Fibroblast of gingiva (primary cell): ENCODE measurements around the gene SNF8.

Experiments
- DNase-seq: peaks from one replicate; pipeline ENCODE4 v3.0.0-alpha.2; 2011; ENCODE audit warnings: low read depth

SNF8 gene

GRCh38 chr17:48928876-48929811 lies 15.5 kb downstream of the SNF8 start:
- peak; percentile 18 for DNase-seq

DNA sequence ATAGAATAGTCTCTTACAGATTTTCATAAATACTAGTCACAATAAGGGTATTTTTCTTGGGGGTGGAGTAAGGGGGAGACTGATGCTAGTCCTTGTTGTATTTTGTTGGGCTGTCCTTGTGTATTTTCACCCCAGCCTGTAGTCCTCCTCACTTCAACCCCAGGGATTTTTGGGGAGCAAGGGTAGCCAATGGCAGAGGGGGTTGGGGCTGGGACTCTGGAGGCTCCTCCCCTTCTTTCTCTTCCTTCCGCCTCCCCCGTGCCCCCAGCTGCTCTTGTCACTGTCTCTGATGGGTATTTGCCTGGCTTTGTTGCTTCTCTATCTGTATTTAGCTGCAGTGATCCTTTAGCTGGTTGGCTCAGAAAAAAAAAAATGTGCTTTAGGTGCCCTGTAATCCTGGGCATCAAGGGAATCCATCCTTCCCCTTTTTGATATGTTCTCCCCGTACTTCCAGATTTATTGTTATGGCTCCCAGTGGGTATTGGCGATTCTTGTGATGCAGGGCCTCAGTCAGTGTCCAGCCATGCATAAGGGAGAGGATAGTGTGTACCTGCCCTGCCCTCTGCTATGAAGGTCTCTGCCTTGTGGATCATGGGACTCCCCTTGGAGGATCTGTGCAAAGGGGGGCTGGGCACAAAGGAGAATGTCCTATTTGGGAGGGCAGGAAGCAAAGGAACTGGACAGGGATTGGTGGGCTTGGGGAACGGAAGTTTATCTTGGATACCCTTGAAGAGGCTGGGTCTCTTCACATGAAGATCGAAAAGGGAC lies 16.5 kb downstream of the SNF8 start:
- no peak for DNase-seq

DNA sequence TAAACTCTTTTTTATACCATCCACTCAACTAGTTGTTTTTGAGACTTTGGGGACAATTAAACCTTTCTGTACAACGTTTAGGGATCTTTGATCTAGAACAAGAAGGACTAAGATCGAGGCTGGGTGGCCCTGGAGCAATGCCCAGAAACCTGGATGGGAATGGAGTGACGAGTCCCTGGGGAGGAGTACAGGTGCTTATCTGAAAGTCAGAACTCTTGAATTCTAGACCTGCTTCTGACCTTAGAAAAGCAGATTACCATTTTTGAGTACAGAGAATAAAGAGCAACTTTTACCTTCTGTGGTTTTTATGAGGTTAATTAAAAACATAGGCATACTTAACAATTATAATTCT lies 18.7 kb downstream of the SNF8 start:
- no peak for DNase-seq

DNA sequence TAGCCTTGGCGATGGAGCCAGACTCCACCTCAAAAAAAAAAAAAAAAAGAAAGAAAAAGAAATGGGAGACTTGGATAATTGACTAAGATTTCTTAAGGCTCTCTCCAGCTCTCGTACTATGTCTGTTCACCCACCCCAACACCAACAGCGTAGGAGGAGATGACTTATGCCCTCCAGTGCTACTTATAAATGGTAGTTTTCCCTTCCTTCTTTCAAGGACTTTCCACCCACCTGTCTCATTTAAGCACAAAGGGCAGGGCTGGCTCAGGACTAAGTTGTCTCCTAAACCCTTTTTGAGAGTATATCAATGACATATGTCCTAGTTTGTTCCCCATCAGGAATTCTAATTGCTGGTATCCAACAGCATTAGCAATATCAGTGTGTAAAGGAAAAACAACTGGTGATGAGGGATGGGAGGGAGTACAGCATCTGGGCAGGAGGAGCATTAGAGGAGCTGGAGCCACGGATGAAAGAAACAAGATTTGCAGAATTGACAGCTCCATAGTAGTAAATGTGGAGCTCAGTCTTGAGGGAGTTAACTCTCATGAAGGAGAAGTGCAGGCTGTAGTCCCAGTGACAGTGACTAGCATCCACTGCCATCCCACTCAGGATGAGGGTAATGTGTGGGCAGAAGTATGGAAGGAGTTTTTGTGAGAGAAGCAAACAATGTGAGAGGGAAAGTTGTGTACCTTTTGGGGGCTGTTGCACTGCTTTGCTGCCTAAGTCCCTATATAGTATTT lies 19.2 kb downstream of the SNF8 start:
- DNase-seq: no peak

DNA sequence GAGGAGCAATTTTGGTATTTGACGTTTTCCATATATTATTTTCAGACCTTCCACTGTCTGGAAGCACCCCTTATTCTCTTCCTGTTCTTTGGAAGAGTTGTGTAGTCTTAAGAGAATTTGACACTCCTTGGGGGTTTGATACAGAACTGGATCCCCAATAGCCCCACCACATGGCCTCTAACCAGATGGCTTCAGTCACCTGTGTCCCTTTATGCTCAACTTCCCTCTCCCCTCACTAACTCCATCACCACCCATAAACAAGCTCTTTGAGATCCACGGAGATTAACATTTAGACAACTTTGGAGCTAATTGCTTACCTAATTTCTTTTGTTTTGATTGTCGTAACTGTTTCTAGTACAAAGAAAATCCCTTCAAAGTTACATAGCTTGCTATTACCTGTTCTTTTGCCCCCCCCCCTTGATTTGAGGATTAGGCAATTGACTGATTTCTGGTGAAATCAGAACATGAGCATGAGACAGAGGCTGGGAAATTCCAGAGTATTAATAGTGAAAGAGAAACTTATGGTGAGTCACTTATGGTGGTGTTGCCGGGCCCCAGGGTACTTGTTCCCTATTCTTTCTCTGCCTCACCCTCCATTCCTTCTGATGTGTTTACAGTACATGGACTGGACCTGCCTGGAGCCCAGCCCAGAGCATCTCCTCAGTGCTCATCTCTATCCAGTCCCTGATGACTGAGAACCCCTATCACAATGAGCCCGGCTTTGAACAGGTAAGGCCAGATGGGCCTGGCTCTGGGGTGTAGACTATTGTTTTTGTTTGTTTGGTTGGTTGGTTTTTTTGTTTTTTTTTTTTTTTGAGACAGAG lies 29.0 kb downstream of the SNF8 start:
- peak; percentile 79 for DNase-seq

GRCh38 chr17:48912476-48912875 lies 32.2 kb downstream of the SNF8 start:
- no peak for DNase-seq

GRCh38 chr17:48910370-48910769 lies 34.3 kb downstream of the SNF8 start:
- DNase-seq: no peak

DNA sequence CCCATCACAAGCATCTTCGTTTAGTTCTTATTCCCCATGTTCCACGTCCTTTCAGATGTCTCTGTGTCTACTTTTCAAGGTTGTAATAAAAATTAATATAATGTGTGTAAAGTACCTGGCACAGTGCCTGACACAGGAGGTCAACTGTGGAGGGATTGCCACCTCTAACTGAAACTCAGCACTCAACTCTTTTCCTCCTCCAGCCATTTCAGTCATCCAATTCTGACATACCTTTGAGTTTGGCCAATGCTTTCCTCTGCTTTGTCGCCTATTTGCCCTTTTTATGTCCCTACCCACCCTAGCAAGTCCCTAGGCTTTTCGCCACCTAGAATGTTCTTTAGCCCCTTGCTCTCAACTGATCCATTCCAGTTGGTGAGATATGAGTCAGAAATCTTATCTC lies 34.9 kb downstream of the SNF8 start:
- no peak for DNase-seq

GRCh38 chr17:48908853-48909394 lies 35.7 kb downstream of the SNF8 start:
- DNase-seq: peak; percentile 84

- DNase-seq: peak; percentile 98
Measured at GRCh38 chr17:48908047-48908843, 36.4 kb downstream of the SNF8 start, which contains the start of gene UBE2Z. TSS of gene UBE2Z (plus strand) at chr17:48908407. CDS start at chr17:48908504, 97 bp downstream.

DNA sequence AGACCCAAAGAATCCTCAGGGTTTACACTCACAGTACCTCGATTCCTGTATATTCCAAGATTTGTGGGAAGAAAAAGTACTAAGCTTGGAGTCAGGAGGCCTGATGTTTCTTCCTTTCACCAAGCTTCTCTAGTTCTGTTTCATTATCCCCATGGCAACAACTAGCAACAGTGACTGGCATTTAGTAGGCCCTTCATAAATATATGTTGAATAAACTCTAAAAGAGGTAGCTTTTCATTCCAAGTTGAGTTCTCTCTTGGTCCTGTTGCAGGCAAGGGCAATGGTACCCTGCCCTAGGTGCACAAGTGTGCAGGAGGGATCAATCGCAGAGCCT lies 37.0 kb downstream of the SNF8 start:
- peak; percentile 70 for DNase-seq

DNA sequence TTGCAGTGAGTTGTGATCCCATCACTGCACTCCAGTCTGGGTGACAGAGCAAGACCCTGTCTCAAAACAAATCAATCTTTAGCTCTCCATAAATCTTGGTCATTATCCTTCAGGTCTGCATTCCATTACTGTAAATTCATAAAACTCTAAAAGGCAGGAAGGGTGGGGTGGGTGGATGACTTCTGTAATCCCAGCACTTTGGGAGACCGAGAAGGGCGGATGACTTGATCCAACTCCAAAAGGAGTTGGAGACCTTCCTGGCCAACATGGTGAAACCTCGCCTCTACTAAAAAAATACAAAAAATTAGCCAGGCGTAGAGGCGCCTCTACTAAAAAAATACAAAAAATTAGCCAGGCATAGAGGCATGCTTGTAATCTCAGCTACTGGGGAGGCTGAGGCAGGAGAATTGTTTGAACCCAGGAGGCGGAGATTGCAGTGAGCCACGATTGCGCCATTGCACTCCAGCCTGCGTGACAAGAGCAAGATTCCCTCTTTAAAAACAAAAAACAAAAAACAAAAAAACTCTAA lies 38.6 kb downstream of the SNF8 start:
- no peak for DNase-seq

DNA sequence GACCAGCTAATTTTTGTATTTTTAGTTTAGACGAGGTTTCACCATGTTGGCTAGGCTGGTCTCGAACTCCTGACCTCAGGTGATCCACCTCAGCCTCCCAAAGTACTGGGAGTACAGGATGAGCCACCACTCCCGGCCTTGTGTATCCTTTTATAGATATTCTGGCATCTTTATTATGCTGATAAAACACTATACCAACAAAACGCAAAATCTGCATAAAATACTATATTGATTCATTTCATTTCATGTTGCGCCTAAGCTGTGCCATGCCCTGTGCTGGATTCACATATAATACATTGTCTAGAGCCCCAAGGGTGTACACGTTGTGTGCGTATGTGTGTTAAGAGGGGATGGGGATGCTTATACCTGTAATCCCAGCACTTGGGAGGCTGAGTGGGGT lies 40.2 kb downstream of the SNF8 start:
- DNase-seq: no peak

GRCh38 chr17:48903401-48903800 lies 41.2 kb downstream of the SNF8 start:
- DNase-seq: no peak

DNA sequence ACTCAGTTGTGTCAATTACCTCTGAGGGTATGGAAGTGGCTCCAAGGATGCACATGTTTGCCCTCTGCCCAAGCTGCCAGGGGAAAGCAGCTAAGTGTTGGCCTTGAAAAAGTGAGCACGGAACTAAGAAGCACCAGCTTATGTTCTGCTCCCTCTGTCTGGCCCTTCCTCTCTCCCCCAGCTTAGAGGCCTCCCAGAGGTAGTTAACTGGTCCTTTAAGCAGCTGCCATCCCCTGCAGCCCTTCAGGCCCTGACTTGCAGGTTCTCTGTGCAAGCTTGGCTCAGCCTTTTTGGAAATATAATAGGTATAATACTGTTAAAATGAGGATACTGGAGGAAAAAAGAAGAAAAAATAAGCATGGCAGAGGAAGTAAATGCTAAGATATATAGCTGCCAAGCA lies 43.4 kb downstream of the SNF8 start:
- DNase-seq: no peak

GRCh38 chr17:48894886-48895285 lies 49.8 kb downstream of the SNF8 start:
- DNase-seq: no peak

DNA sequence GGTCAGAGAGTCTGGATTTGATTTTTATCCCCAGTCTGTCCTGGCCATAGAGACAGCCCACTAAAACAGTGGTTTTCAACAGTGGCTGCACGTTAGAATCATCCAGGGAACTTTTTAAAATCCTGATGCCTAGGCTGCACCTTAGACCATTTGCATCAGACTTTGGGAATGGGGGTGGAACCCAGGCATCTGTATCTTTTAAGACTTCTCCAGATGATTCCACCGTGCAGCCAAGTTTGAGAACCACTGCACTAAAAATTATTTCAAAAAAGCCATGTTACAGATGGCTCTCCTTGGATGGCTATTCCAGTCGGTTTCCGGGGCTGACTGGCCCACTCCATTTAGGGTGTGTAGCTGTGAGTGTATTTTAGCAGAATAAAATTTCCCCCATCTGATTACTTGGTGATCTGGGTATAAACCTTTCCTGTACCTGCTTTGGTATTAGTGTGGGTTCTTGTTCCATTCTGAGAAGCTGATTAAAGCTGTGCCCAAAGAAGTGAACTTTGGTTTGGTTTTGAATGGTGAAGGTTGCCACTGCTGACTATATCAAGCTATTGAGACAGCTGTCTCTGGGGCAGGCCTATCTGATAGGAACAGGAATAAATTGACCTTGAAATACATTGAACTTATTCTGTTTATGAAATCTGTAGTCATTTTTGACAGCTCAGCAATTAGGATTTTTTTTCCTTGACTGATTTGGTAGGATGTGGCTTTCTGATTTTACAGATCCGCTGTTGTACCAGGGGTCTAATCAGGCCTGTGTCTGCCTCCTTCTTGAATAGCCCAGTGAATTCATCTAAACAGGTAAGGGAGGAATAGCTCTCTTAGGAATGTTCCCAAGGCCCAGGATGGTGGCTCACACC lies 50.8 kb downstream of the SNF8 start:
- no peak for DNase-seq

GRCh38 chr17:48892940-48893645 lies 51.5 kb downstream of the SNF8 start:
- DNase-seq: no peak

DNA sequence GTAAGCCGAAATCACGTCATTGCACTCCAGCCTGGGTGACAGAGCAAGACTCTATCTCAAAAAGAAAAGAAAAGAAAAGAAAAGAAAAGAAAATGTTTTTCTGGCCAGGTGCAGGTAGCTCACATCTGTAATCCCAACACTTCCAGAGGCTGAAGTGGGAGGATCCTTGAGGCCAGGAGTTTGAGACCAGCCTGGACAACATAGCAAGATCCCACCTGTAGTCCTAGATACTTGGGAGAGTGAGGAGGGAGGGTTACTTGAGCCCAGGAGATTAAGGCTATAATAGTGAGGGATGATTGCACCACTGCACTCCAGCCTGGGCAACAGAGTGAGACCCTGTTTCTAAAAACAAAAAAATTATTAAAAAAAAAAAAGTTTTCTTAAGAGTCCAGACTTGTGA lies 54.6 kb downstream of the SNF8 start:
- DNase-seq: no peak
